ENCODE data around the gene RPS13.
A peak's percentile ranks its signal among the peaks of the same experiment; 100 is the strongest.
"Not testable (repeated sequence)": the region's sequence is repeated elsewhere in the genome, so short reads cannot be mapped to it uniquely, and the experiment has no call there.

Gene RPS13

GRCh38 chr11:17077520-17078401, at the start of gene RPS13:
RPS13 (minus strand) TSS chr11:17077667; CDS start chr11:17077641, 26 bp downstream.
- H3K4me3 Mint-ChIP-seq = peak within 1 kb of the TSS; percentile 99
- peak within 1 kb of the TSS; percentile 97 for H3K27ac Mint-ChIP-seq (ENCODE audit: low read depth)
- ATAC-seq (replicated peaks; ENCODE audit: extremely low read depth, poor library complexity, severe bottlenecking) (peak; percentile 95), DNase-seq (ENCODE audit: low spot score in 2 of 2) (peak; percentile 87 to 90)
- no peaks in the 10 kb centered on the region for H3K9me3 Mint-ChIP-seq
- H3K27me3 Mint-ChIP-seq = no peaks in the 10 kb centered on the region
- peaks cover 42% of the 10 kb centered on the region for H3K4me1 Mint-ChIP-seq
- H3K36me3 Mint-ChIP-seq (ENCODE audit: insufficient read depth) = peaks cover 50% of the 10 kb centered on the region

GRCh38 chr11:17121981-17122380, 44.5 kb upstream of the RPS13 start:
- ATAC-seq (replicated peaks; ENCODE audit: extremely low read depth, poor library complexity, severe bottlenecking) = no peak
- no peaks in the 10 kb centered on the region for H3K4me1 Mint-ChIP-seq
- H3K36me3 Mint-ChIP-seq (ENCODE audit: insufficient read depth) = peaks cover 8% of the 10 kb centered on the region

DNA sequence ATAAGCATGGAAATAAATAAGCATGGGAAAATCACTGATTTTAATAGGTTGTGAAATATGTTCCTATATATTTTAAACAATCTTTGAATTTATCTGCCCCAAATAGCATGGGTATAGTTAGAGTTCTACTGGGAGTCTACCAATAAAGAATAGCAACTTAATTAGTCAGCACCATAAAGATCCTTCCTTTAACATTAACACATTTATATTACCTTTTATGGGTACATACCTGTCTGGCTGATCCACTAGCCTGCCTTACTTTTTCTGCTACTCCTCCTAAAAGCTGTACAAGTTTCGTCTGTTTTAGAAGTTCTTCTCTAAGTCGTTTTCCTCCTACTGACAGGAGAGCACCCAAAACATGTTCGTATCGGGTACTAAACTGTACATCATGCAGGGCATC, 39.8 kb upstream of the RPS13 start:
- H3K27ac Mint-ChIP-seq (ENCODE audit: low read depth) = no peak overlapping the region
- H3K4me1 Mint-ChIP-seq = no peaks in the 10 kb centered on the region
- H3K4me3 Mint-ChIP-seq = no peak overlapping the region
- DNase-seq (ENCODE audit: low spot score in 2 of 2) (no peak), ATAC-seq (replicated peaks; ENCODE audit: extremely low read depth, poor library complexity, severe bottlenecking) (no peak)
- peaks cover 24% of the 10 kb centered on the region for H3K36me3 Mint-ChIP-seq (ENCODE audit: insufficient read depth)
- no peaks in the 10 kb centered on the region for H3K27me3 Mint-ChIP-seq
- H3K9me3 Mint-ChIP-seq = no peaks in the 10 kb centered on the region

More at GRCh38 chr11:17121981-17122380, 44.5 kb upstream of the RPS13 start:
- no peak for DNase-seq (ENCODE audit: low spot score in 2 of 2)
- Mint-ChIP-seq H3K4me3 (no peak overlapping the region), H3K9me3 (no peaks in the 10 kb centered on the region), H3K27me3 (no peaks in the 10 kb centered on the region), H3K27ac (ENCODE audit: low read depth) (no peak overlapping the region)

DNA sequence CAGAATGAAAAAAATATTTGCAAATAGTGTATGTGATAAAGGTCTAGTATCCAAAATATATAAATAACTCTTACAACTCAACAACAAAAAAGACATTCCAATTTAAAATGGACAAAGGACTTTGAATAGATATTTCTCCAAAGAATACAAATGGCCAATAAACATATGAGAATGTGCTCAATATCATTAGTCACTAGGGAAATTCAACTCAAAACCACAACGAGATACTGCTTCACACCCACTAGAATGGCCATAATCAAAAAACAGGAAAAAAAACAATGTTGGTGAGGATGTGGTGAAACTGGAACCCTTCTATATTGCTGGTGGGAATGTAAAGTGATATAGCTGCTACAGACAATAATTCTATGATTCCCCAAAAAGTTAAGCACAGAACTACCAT, 38.6 kb upstream of the RPS13 start:
- no peaks in the 10 kb centered on the region for H3K4me1 Mint-ChIP-seq
- DNase-seq (ENCODE audit: low spot score in 2 of 2) (no peak), ATAC-seq (replicated peaks; ENCODE audit: extremely low read depth, poor library complexity, severe bottlenecking) (no peak)
- H3K27me3 Mint-ChIP-seq = no peaks in the 10 kb centered on the region
- H3K9me3 Mint-ChIP-seq = no peaks in the 10 kb centered on the region
- H3K27ac Mint-ChIP-seq (ENCODE audit: low read depth) = no peak overlapping the region
- H3K4me3 Mint-ChIP-seq = no peak overlapping the region
- peaks cover 28% of the 10 kb centered on the region for H3K36me3 Mint-ChIP-seq (ENCODE audit: insufficient read depth)

DNA sequence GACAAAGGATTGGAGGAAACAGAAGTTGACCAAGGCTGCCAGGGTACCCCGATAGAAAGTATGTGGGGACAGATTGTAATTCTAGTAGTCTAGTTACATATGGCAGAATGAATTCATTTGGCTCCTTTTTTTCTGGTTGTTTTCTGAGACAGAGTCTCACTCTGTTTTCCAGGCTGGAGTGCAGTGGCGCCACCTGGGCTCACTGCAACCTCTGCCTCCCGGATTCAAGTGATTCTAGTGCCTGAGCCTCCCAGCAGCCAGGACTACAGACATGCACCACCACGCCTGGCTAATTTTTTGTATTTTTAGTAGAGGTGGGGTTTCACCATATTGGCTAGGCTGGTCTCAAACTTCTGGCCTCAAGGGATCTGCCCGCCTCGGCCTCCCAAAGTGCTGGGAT, 30.3 kb upstream of the RPS13 start:
- H3K4me1 Mint-ChIP-seq; H3K9me3 Mint-ChIP-seq; ATAC-seq (replicated peaks; ENCODE audit: extremely low read depth, poor library complexity, severe bottlenecking); H3K4me3 Mint-ChIP-seq; H3K27me3 Mint-ChIP-seq; H3K27ac Mint-ChIP-seq (ENCODE audit: low read depth); DNase-seq (ENCODE audit: low spot score in 2 of 2): not testable (repeated sequence)
- peaks cover 33% of the 10 kb centered on the region for H3K36me3 Mint-ChIP-seq (ENCODE audit: insufficient read depth)

DNA sequence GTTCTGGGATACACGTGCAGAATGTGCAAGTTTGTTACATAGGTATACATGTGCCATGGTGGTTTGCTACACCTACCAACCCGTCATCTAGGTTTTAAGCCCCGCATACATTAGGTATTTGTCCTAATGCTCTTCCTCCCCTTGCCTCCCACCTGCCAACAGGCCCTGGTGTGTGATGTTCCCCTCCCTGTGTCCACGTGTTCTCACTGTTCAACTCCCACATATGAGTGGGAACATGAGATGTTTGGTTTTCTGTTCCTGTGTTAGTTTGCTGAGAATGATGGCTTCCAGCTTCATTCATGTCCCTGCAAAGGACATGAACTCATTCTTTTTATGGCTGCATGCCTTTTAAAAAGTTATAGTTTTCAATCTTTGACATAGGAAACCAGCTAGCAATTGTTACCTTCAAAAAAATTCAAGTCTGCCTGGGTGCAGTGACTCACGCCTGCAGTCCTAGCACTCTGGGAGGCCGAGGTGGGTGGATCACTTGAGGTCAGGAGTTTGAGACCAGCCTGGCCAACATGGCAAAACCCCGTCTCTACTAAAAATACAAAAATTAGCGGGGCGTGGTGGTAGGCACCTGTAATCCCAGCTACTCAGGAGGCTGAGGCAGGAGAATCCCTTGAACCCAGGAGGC, 28.1 kb upstream of the RPS13 start:
- not testable (repeated sequence) for H3K4me1 Mint-ChIP-seq; DNase-seq (ENCODE audit: low spot score in 2 of 2); H3K27ac Mint-ChIP-seq (ENCODE audit: low read depth); ATAC-seq (replicated peaks; ENCODE audit: extremely low read depth, poor library complexity, severe bottlenecking); H3K4me3 Mint-ChIP-seq; H3K27me3 Mint-ChIP-seq; H3K9me3 Mint-ChIP-seq
- H3K36me3 Mint-ChIP-seq (ENCODE audit: insufficient read depth) = peaks cover 31% of the 10 kb centered on the region

DNA sequence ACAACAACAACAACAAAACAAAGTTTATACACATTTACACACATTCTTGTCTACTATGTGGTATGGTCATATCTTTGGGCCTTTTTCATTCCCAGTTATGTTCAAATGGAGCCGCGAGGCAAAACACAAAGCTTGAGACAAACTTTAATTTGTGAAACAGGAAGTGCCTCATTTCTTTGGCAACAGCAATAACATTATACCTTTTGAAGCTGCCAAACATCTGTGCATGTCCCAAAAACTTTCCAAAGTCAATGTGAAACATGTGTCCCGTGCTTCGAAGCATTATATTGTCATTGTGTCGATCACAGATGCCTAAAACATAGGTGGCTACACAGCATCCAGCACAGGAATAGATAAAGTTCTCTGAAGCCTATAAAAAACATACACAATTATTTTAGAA, 25.0 kb upstream of the RPS13 start:
- Mint-ChIP-seq H3K9me3 (no peaks in the 10 kb centered on the region), H3K27ac (ENCODE audit: low read depth) (no peak overlapping the region), H3K27me3 (no peaks in the 10 kb centered on the region), H3K4me1 (no peaks in the 10 kb centered on the region), H3K4me3 (no peak overlapping the region), H3K36me3 (ENCODE audit: insufficient read depth) (peaks cover 36% of the 10 kb centered on the region)
- ATAC-seq (replicated peaks; ENCODE audit: extremely low read depth, poor library complexity, severe bottlenecking) (no peak), DNase-seq (ENCODE audit: low spot score in 2 of 2) (no peak)

DNA sequence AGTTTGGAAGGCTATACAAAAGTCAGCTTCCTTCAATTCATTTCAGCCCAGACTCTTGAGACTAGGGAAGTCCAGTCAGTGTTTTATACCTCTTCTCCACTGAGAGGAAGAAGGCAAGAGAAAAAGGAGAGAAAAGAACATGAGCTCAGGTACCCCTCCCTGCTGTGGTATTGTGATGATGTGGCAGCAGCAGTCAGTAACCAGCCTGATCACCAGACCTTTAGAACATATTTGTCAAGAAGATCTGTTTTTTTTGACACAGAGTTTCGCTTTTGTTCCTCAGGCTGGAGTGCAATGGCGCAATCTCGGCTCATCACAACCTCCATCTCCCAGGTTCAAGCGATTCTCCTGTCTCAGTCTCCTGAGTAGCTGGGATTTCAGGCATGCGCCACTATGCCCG, 21.2 kb upstream of the RPS13 start:
- H3K4me3 Mint-ChIP-seq = no peak overlapping the region
- DNase-seq (ENCODE audit: low spot score in 2 of 2) = no peak
- no peak for ATAC-seq (replicated peaks; ENCODE audit: extremely low read depth, poor library complexity, severe bottlenecking)
- H3K36me3 Mint-ChIP-seq (ENCODE audit: insufficient read depth) = peaks cover 31% of the 10 kb centered on the region
- H3K9me3 Mint-ChIP-seq = no peaks in the 10 kb centered on the region
- H3K4me1 Mint-ChIP-seq = no peaks in the 10 kb centered on the region
- no peaks in the 10 kb centered on the region for H3K27me3 Mint-ChIP-seq
- H3K27ac Mint-ChIP-seq (ENCODE audit: low read depth) = no peak overlapping the region

GRCh38 chr11:17098038-17098437, 20.6 kb upstream of the RPS13 start:
- DNase-seq (ENCODE audit: low spot score in 2 of 2) = no peak
- Mint-ChIP-seq H3K36me3 (ENCODE audit: insufficient read depth) (peaks cover 34% of the 10 kb centered on the region), H3K4me3 (no peak overlapping the region), H3K4me1 (no peaks in the 10 kb centered on the region), H3K27me3 (no peaks in the 10 kb centered on the region), H3K9me3 (no peaks in the 10 kb centered on the region), H3K27ac (ENCODE audit: low read depth) (no peak overlapping the region)
- ATAC-seq (replicated peaks; ENCODE audit: extremely low read depth, poor library complexity, severe bottlenecking) = no peak

DNA sequence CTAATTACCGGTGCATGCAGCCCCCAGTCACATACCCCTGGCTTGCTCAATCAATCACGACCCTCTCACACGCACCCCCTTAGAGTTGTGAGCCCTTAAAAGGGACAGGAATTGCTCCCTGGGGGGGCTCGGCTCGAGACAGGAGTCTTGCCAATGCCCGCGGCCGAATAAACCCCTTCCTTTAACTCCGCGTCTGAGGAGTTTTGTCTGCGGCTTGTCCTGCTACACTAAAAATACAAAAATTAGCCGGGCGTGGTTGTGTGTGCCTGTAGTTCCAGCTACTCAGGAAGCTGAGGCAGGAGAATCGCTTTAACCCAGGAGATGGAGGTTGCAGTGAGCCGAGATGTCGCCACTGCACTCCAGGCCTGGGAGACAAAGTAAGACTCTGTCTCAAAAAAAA, 8.5 kb upstream of the RPS13 start:
- peaks cover 14% of the 10 kb centered on the region for H3K36me3 Mint-ChIP-seq (ENCODE audit: insufficient read depth)
- H3K27me3 Mint-ChIP-seq; H3K27ac Mint-ChIP-seq (ENCODE audit: low read depth); H3K9me3 Mint-ChIP-seq; DNase-seq (ENCODE audit: low spot score in 2 of 2); ATAC-seq (replicated peaks; ENCODE audit: extremely low read depth, poor library complexity, severe bottlenecking); H3K4me1 Mint-ChIP-seq; H3K4me3 Mint-ChIP-seq: not testable (repeated sequence)

DNA sequence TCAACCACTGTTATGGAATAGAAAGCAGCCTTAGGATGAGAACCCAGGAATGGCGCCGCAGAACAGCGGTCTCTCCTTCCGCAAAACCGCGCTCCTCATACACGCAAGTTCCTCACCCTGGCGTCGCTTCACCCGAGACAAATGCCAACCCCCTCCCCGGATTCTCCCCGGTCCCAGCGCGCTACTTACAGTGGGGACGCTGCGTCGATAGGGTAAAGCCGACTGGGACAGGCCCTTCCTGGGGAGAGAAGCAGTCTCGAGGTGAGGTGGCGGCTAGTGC, 287 bp downstream of the RPS13 start:
- H3K36me3 Mint-ChIP-seq (ENCODE audit: insufficient read depth) = peaks cover 53% of the 10 kb centered on the region
- peak overlapping the region; percentile 97 for H3K27ac Mint-ChIP-seq (ENCODE audit: low read depth)
- H3K4me1 Mint-ChIP-seq = peaks cover 42% of the 10 kb centered on the region
- ATAC-seq (replicated peaks; ENCODE audit: extremely low read depth, poor library complexity, severe bottlenecking) (peak; percentile 45), DNase-seq (ENCODE audit: low spot score in 2 of 2) (no peak)
- no peaks in the 10 kb centered on the region for H3K9me3 Mint-ChIP-seq
- no peaks in the 10 kb centered on the region for H3K27me3 Mint-ChIP-seq
- H3K4me3 Mint-ChIP-seq = peak overlapping the region; percentile 99

DNA sequence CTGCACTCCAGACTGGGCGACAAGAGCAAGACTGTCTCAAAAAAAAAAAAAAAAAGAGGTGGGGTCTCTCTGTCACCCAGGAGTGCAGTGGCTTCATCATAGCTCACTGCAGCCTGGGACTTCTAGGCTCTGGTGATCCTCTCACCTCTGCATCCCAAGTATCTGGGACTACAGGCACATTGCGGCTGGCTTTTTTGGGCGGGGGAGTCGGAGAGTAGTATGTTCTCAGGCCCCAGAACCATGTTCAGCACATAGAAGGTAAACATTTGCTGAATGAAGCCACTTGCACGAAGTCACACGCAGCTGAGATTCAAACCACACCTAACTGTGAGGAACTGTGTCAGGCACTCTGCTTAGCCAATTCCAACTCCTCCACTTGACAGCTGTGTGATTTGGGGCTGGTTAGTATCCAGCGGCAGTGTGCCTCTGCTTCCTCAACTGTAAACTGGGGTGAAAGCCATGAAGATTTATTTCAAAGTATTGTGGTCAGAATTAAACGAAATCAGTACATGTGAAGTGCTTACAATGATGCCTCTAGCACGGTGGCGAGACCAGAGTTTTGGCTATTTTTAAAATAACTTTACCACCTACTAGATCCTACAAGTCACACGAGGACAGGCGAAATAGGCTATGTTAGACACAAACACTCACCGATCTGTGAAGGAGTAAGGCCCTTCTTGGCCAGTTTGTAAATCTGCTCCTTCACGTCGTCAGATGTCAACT, 789 bp downstream of the RPS13 start:
- H3K4me3 Mint-ChIP-seq = peak overlapping the region; percentile 99
- H3K9me3 Mint-ChIP-seq = no peaks in the 10 kb centered on the region
- H3K4me1 Mint-ChIP-seq = peaks cover 42% of the 10 kb centered on the region
- peak overlapping the region; percentile 97 for H3K27ac Mint-ChIP-seq (ENCODE audit: low read depth)
- DNase-seq (ENCODE audit: low spot score in 2 of 2) (no peak), ATAC-seq (replicated peaks; ENCODE audit: extremely low read depth, poor library complexity, severe bottlenecking) (no peak)
- peaks cover 58% of the 10 kb centered on the region for H3K36me3 Mint-ChIP-seq (ENCODE audit: insufficient read depth)
- no peaks in the 10 kb centered on the region for H3K27me3 Mint-ChIP-seq

DNA sequence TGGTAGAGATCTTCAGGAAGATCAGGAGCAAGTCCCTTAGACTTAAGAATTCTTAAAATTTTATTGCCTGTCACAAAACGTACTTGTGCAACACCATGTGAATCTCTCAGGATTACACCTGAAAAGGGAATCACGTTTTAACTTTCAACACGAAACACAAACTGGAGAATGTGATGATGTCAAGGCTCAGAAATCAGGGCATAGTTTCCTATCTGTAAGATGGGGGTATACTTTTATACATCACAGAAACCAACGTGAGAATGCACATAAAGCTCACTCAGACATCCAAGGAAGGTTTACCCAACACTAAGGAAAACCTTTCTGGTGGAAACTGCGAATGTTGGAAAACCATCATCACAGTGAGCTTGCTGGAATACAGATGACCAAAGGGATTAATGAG, 2.0 kb downstream of the RPS13 start:
- Mint-ChIP-seq H3K27ac (ENCODE audit: low read depth) (peak overlapping the region; percentile 97), H3K36me3 (ENCODE audit: insufficient read depth) (peaks cover 61% of the 10 kb centered on the region), H3K9me3 (no peaks in the 10 kb centered on the region), H3K4me1 (peaks cover 42% of the 10 kb centered on the region), H3K27me3 (no peaks in the 10 kb centered on the region), H3K4me3 (peak overlapping the region; percentile 99)
- no peak for ATAC-seq (replicated peaks; ENCODE audit: extremely low read depth, poor library complexity, severe bottlenecking)
- DNase-seq (ENCODE audit: low spot score in 2 of 2) = no peak
